K562 (cell line): Measurements from ENCODE around the gene TBC1D17. TPM values are rescaled to one million over a fixed set of nuclear protein-coding genes. Genes with fewer than 3 reads are reported as not detected.

Experiments
- ATAC-seq: fragments of 200-7000 bp; cut with Tn5 transposase; 3 replicates; pipeline ENCODE4 v1.9.1; 2020; ENCODE audit warnings: moderate library complexity
- BruUV-seq: library from RNA; stranded (reverse); fragments of 400-500 nt; replicated peaks from 2 replicates; lab custom pipeline; 2021; lab: Mats Ljungman, UMichigan
- CTCF ChIA-PET: fragments of 300-600 bp; formaldehyde crosslinking; extraction: SDS; loops from one replicate; lab custom pipeline; 2021; ENCODE audit warnings: low intra/inter-chr PET ratio; lab: Yijun Ruan, JAX
- POLR2A ChIA-PET: fragments of 300-600, 350-650 bp; sonication (Branson Sonifier 250); formaldehyde crosslinking; extraction: SDS; loops from one replicate; lab custom pipeline; 2021; ENCODE audit warnings: antibody characterized with exemption, inconsistent platforms; lab: Yijun Ruan, JAX
- DNase-seq, 4 experiments: peaks; one replicate each; pipeline versions ENCODE4 v3.0.0 to v3.0.0-alpha.2; 2011 to 2018; ENCODE audit warnings: low spot score in 3 of 4, mixed read lengths in 3 of 4; ENCODE audit errors: extremely low read depth in 1 of 4
- FAIRE-seq: peaks from 2 replicates; lab custom pipeline; 2011; peaks lifted over from hg19 to GRCh38; lab: Jason Lieb, UNC
- H2AFZ ChIP-seq: 2 replicates; pipeline ENCODE4 v1.6.0; 2011; ENCODE audit warnings: low read depth, low read length, control low read depth, inconsistent platforms
- H3K27ac ChIP-seq: fragments of 200-600 bp; 3 replicates; pipeline ENCODE4 v1.8.0; 2011; ENCODE audit warnings: low read depth, mild to moderate bottlenecking, control low read depth, inconsistent platforms, low read length, moderate library complexity, mixed read lengths; ENCODE audit errors: extremely low read depth
- H3K27me3 ChIP-seq, 2 experiments: fragments of 300-600 bp in 1 of 2; 2 replicates in 1 of 2; 3 replicates in 1 of 2; pipeline versions ENCODE4 v1.6.0 to v1.8.0; 2011; ENCODE audit warnings: inconsistent platforms in 2 of 2, low read length in 2 of 2, mild to moderate bottlenecking in 1 of 2, mixed read lengths in 1 of 2, moderate library complexity in 1 of 2; ENCODE audit not compliant: control insufficient read depth in 2 of 2, insufficient read depth in 2 of 2
- H3K36me3 ChIP-seq: fragments of 300-600 bp; 3 replicates; pipeline ENCODE4 v1.8.0; 2011; ENCODE audit warnings: mild to moderate bottlenecking, low read length, inconsistent platforms; ENCODE audit not compliant: control insufficient read depth, insufficient read depth
- H3K4me1 ChIP-seq, 2 experiments: fragments of 200-600 bp in 1 of 2; replicated peaks in 1 of 2; 2 replicates in 1 of 2; 3 replicates in 1 of 2; pipeline versions ENCODE4 v1.5.1 to v1.8.0; 2011; ENCODE audit warnings: inconsistent platforms in 2 of 2, low read length in 2 of 2, mild to moderate bottlenecking in 1 of 2, mixed read lengths in 1 of 2, moderate library complexity in 1 of 2; ENCODE audit not compliant: control insufficient read depth in 2 of 2, insufficient read depth in 2 of 2
- H3K4me2 ChIP-seq: 2 replicates; pipeline ENCODE4 v1.6.1; 2011; ENCODE audit warnings: low read length, control low read depth, inconsistent platforms, mixed read lengths; ENCODE audit not compliant: insufficient read depth
- H3K4me3 ChIP-seq: fragments of 200-600 bp; sonication (generic), shearing (Covaris generic); 2 replicates; pipeline ENCODE4 v1.5.1; 2016; ENCODE audit warnings: control low read depth, inconsistent platforms
- H3K79me2 ChIP-seq: fragments of 200-600 bp; 3 replicates; pipeline ENCODE4 v1.8.0; 2011; ENCODE audit warnings: low read length, inconsistent platforms; ENCODE audit not compliant: control insufficient read depth, insufficient read depth
- H3K9ac ChIP-seq, 2 experiments: 2 replicates each; pipeline versions ENCODE4 v1.6.0 to v1.6.1; 2011; ENCODE audit warnings: low read depth in 2 of 2, low read length in 2 of 2, control low read depth in 1 of 2, inconsistent platforms in 1 of 2, mild to moderate bottlenecking in 1 of 2, mixed read lengths in 1 of 2; ENCODE audit not compliant: insufficient read depth in 1 of 2
- H3K9me1 ChIP-seq: one replicate; pipeline ENCODE4 v1.6.0; 2011; ENCODE audit warnings: inconsistent platforms, mild to moderate bottlenecking, low read length, moderate library complexity; ENCODE audit not compliant: control insufficient read depth, insufficient read depth
- H3K9me3 ChIP-seq: replicated peaks from 2 replicates; pipeline ENCODE4 v1.5.1; 2011; ENCODE audit warnings: low read depth, low read length, inconsistent platforms; ENCODE audit not compliant: control insufficient read depth, insufficient read depth
- H4K20me1 ChIP-seq: replicated peaks from 2 replicates; pipeline ENCODE4 v1.6.1; 2011; ENCODE audit warnings: low read length, inconsistent platforms, mixed read lengths; ENCODE audit not compliant: control insufficient read depth, insufficient read depth
- CREBBP ChIP-seq: IDR thresholded peaks from one replicate; pipeline ENCODE4 v1.6.1; 2012; ENCODE audit warnings: low read depth, mild to moderate bottlenecking, control low read depth, inconsistent platforms, low read length
- CREM ChIP-seq: IDR thresholded peaks from 2 replicates; pipeline ENCODE4 v1.6.1; 2014; ENCODE audit warnings: antibody characterized with exemption, low read depth
- JUN ChIP-seq, 2 experiments: sonication (generic) in 1 of 2; formaldehyde crosslinking in 1 of 2; IDR thresholded peaks; 2 replicates each; pipeline versions ENCODE4 v1.6.1 to v1.8.0; 2012 to 2022; ENCODE audit warnings: borderline replicate concordance in 2 of 2, mild to moderate bottlenecking in 2 of 2, improper control_type of control experiment in 1 of 2, low read depth in 1 of 2, low read length in 1 of 2, missing genetic modification reagents in 1 of 2
- KLF1 ChIP-seq: fragments of 450-650 bp; IDR thresholded peaks from 2 replicates; pipeline ENCODE4 v1.6.1; 2016; ENCODE audit warnings: missing genetic modification characterization, missing compliant biosample characterization
- NR2C1 ChIP-seq, 2 experiments: fragments of 450-650 bp; IDR thresholded peaks; 2 replicates each; pipeline ENCODE4 v1.6.1; 2017; ENCODE audit warnings: mild to moderate bottlenecking in 2 of 2, antibody characterized with exemption in 1 of 2, inconsistent platforms in 1 of 2, missing compliant biosample characterization in 1 of 2, missing genetic modification characterization in 1 of 2
- TRIM24 ChIP-seq, 2 experiments: fragments of 450-650 bp; IDR thresholded peaks; 2 replicates each; pipeline ENCODE4 v1.6.1; 2016
- ZNF133 ChIP-seq: fragments of 250-450 bp; sonication (Bioruptor Pico); IDR thresholded peaks from 2 replicates; pipeline ENCODE4 v1.4.0; 2020; ENCODE audit warnings: mild to moderate bottlenecking
- ZNF77 ChIP-seq: fragments of 250-450 bp; sonication (Bioruptor Pico); IDR thresholded peaks from 2 replicates; pipeline ENCODE4 v1.5.0; 2020
- WGBS: fragments of 100-300 bp; shearing (Covaris generic); methylation state at CpG from one replicate; pipeline ENCODE4 v1.1.6; 2016; ENCODE audit warnings: low coverage, mixed read lengths; ENCODE audit not compliant: insufficient coverage; ENCODE audit errors: missing lambda C conversion rate; 5-methylcytosine and 5-hydroxymethylcytosine counted together
- in situ Hi-C: fragments of 300-500 bp; cut with MboI; formaldehyde crosslinking; loops from 4 replicates; pipeline ENCODE4 v1.15.0; 2018; ENCODE audit warnings: inconsistent platforms, mixed read lengths
- intact Hi-C: fragments of 100-400 bp; cut with micrococcal nuclease; formaldehyde crosslinking; loops from 2 replicates; pipeline ENCODE4 v1.14.2; 2022
- polyA plus RNA-seq, 8 experiments: library from polyadenylated mRNA; depleted of rRNA in 4 of 8; stranded (reverse) in 5 of 8; unstranded in 3 of 8; fragments of >200 nt; fragmentation: Nextera tagmentation in 2 of 8; fragmentation: Illumina TruSeq in 1 of 8; extraction: Ambion mirVana in 2 of 8; extraction: Trizol in 1 of 8; gene quantifications; 2 replicates each; pipeline versions ENCODE4 v1.2.1 to v1.2.3, GENCODE V29; 2011 to 2014; ENCODE audit warnings: inconsistent platforms in 1 of 8, missing spikeins in 1 of 8
- total RNA-seq, 7 experiments: library from RNA; depleted of rRNA in 6 of 7; stranded (reverse); fragments of >200 nt in 6 of 7; fragmentation: Illumina TruSeq in 2 of 7; extraction: Trizol in 2 of 7; gene quantifications; 2 replicates each; pipeline versions ENCODE4 v1.2.1 to v1.2.3, GENCODE V29; 2011 to 2021; ENCODE audit warnings: low replicate concordance in 1 of 7
- TF ChIP-seq, protein P1 (sequence below): sonication (generic); formaldehyde crosslinking; IDR thresholded peaks from 2 replicates; pipeline ENCODE4 v1.8.0; 2023; ENCODE audit warnings: mild to moderate bottlenecking, missing genetic modification reagents

The TBC1D17 gene
- total and polyA plus RNA-seq, 9 of the 15 experiments (the other 6 are each of a cell fraction or from before 2014, with no cell fraction given) = 0.42 to 16.0 (median 3.8) TPM

DNA sequence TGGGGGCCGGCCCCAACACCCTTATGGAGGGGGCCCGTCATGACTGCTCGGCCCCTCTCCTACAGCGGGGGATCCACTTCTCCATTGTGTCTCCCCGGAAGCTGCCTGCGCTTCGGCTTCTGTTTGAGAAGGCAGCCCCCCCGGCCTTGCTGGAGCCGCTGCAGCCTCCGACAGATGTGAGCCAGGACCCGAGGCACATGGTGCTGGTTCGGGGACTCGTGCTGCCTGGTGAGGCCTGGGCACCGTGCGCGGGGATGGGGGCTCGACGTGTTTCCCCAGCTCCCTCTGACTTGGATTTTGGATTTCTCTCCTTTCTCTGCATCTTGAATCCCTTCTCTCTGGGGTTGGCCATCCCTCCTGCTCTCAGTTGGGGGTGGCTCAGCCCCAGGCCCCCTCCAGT lies 47.8 kb upstream of the TBC1D17 start:
- no peak overlapping the region for H3K9ac ChIP-seq
- FAIRE-seq (no peak), ATAC-seq (no peak), DNase-seq (no peak)
- no peak overlapping the region for H3K4me2 ChIP-seq
- H3K36me3 ChIP-seq = peaks cover 79% of the 10 kb centered on the region; the same call in 2 of the 3 replicates
- no peak overlapping the region for H2AFZ ChIP-seq
- H3K79me2 ChIP-seq = peaks cover 7% of the 10 kb centered on the region; the same call in 1 of the 3 replicates
- TF ChIP-seq ZNF133 (CRISPR knock-in tag) (no peak), CREM (no peak), TRIM24 (IDR thresholded peaks at IDR 0.05) (no peak), JUN (IDR thresholded peaks at IDR 0.05; ENCODE audit: borderline replicate concordance, low read depth, low read length) (no peak), JUN (CRISPR knock-in tag; IDR thresholded peaks at IDR 0.05; ENCODE audit: borderline replicate concordance) (no peak), NR2C1 (IDR thresholded peaks at IDR 0.05) (no peak), NR2C1 (tag; IDR thresholded peaks at IDR 0.05) (no peak), ZNF77 (no peak), KLF1 (tag) (no peak), CREBBP (no peak)
- TF ChIP-seq, protein P1, sequence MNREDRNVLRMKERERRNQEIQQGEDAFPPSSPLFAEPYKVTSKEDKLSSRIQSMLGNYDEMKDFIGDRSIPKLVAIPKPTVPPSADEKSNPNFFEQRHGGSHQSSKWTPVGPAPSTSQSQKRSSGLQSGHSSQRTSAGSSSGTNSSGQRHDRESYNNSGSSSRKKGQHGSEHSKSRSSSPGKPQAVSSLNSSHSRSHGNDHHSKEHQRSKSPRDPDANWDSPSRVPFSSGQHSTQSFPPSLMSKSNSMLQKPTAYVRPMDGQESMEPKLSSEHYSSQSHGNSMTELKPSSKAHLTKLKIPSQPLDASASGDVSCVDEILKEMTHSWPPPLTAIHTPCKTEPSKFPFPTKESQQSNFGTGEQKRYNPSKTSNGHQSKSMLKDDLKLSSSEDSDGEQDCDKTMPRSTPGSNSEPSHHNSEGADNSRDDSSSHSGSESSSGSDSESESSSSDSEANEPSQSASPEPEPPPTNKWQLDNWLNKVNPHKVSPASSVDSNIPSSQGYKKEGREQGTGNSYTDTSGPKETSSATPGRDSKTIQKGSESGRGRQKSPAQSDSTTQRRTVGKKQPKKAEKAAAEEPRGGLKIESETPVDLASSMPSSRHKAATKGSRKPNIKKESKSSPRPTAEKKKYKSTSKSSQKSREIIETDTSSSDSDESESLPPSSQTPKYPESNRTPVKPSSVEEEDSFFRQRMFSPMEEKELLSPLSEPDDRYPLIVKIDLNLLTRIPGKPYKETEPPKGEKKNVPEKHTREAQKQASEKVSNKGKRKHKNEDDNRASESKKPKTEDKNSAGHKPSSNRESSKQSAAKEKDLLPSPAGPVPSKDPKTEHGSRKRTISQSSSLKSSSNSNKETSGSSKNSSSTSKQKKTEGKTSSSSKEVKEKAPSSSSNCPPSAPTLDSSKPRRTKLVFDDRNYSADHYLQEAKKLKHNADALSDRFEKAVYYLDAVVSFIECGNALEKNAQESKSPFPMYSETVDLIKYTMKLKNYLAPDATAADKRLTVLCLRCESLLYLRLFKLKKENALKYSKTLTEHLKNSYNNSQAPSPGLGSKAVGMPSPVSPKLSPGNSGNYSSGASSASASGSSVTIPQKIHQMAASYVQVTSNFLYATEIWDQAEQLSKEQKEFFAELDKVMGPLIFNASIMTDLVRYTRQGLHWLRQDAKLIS (CRISPR knock-in tag) = no peak
- ChIA-PET CTCF (no interaction called here), POLR2A (interaction anchor here (1.4 to 2.1 kb wide), 2 partner anchors 11 to 21 kb away, joined by 5 to 7 read pairs; partner anchors contain the start of gene PTOV1)
- no peaks in the 10 kb centered on the region for H3K27me3 ChIP-seq
- H4K20me1 ChIP-seq = no peaks in the 10 kb centered on the region
- peaks cover 0 to 16% of the 10 kb centered on the region in 2 experiments; a peak in 2 of 5 replicates for H3K4me1 ChIP-seq
- intact Hi-C loops = no loop called here
- no peaks in the 10 kb centered on the region for H3K9me3 ChIP-seq
- WGBS = 89% methylated on average over 16 of the region's 18 CpGs
- BruUV-seq = no TSS peak
- no peak overlapping the region for H3K27ac ChIP-seq
- H3K9me1 ChIP-seq = no peaks in the 10 kb centered on the region
- H3K4me3 ChIP-seq = no peak overlapping the region
- in situ Hi-C loops = no loop called here
